Embryonic facial prominence (tissue), 1 donor: ENCODE measurements around the gene TXLNA.

Experiments used
- DNase-seq: peaks from one replicate; pipeline ENCODE4 v3.0.0-alpha.2; 2016; ENCODE audit errors: extremely low spot score

The TXLNA gene

GRCh38 chr1:32184650-32185049, 5.2 kb downstream of the TXLNA start:
- no peak for DNase-seq

- no peak for DNase-seq
Measured at GRCh38 chr1:32186077-32186476, 6.6 kb downstream of the TXLNA start.

GRCh38 chr1:32186491-32186890, 7.0 kb downstream of the TXLNA start:
- DNase-seq, result no peak

GRCh38 chr1:32187850-32188249, 8.4 kb downstream of the TXLNA start:
- DNase-seq, result no peak

GRCh38 chr1:32192220-32192948, 12.9 kb downstream of the TXLNA start:
- no peak for DNase-seq

GRCh38 chr1:32194984-32195383, 15.5 kb downstream of the TXLNA start:
- no peak for DNase-seq

GRCh38 chr1:32195531-32195930, 16.1 kb downstream of the TXLNA start:
- DNase-seq, result no peak

- no peak for DNase-seq
Measured at GRCh38 chr1:32195972-32196823, 16.7 kb downstream of the TXLNA start.

GRCh38 chr1:32197074-32197473, 17.6 kb downstream of the TXLNA start:
- no peak for DNase-seq

- no peak for DNase-seq
Measured at GRCh38 chr1:32197837-32198236, 18.4 kb downstream of the TXLNA start.

- DNase-seq, result no peak
Measured at GRCh38 chr1:32198237-32199042, 19.0 kb downstream of the TXLNA start.

GRCh38 chr1:32199043-32199716, 19.7 kb downstream of the TXLNA start:
- no peak for DNase-seq

- DNase-seq, result no peak
Measured at GRCh38 chr1:32199717-32200072, 20.2 kb downstream of the TXLNA start.

GRCh38 chr1:32200226-32201010, 20.9 kb downstream of the TXLNA start, which contains the start of gene CCDC28B:
CCDC28B (plus strand) TSS chr1:32200595; CDS start chr1:32201936, 1,341 bp downstream.
- peak; percentile 60 for DNase-seq

- DNase-seq, result no peak
Measured at GRCh38 chr1:32201011-32201855, 21.8 kb downstream of the TXLNA start.

GRCh38 chr1:32204943-32205361, 25.5 kb downstream of the TXLNA start:
- DNase-seq, result no peak

GRCh38 chr1:32205401-32206370, 26.2 kb downstream of the TXLNA start, which contains the start of gene IQCC:
IQCC (plus strand) TSS chr1:32205671; CDS start chr1:32205682, 11 bp downstream.
- DNase-seq, result peak; percentile 74

GRCh38 chr1:32208469-32208868, 29.0 kb downstream of the TXLNA start:
- no peak for DNase-seq
